Liver (tissue), 9 donors: ENCODE data around the gene VSIR. TPM values are rescaled to one million over a fixed set of nuclear protein-coding genes. Genes with fewer than 3 reads are reported as not detected.

ENCODE experiments used
- DNase-seq: peaks from one replicate; pipeline ENCODE4 v3.0.0-alpha.2; 2017; ENCODE audit warnings: low spot score
- H3K27ac ChIP-seq, 2 donors: one replicate each; pipeline ENCODE4 v1.7.0; 2013; ENCODE audit warnings: inconsistent platforms in 2 of 2, low read length in 2 of 2, control low read depth in 1 of 2, low read depth in 1 of 2, mild to moderate bottlenecking in 1 of 2
- H3K27me3 ChIP-seq, 4 donors: one replicate each; pipeline versions ENCODE4 v1.6.1 to v1.7.0; 2013; ENCODE audit warnings: low read length in 3 of 4, inconsistent platforms in 1 of 4, mild to moderate bottlenecking in 1 of 4, moderate library complexity in 1 of 4; ENCODE audit not compliant: control insufficient read depth in 4 of 4, insufficient read depth in 4 of 4
- H3K36me3 ChIP-seq, 4 donors: one replicate each; pipeline versions ENCODE4 v1.6.1 to v1.7.0; 2013; ENCODE audit warnings: low read length in 3 of 4, mild to moderate bottlenecking in 3 of 4, low read depth in 1 of 4, moderate library complexity in 1 of 4; ENCODE audit not compliant: control insufficient read depth in 4 of 4, insufficient read depth in 3 of 4
- H3K4me1 ChIP-seq, 4 donors: one replicate each; pipeline versions ENCODE4 v1.6.1 to v1.7.0; 2013; ENCODE audit warnings: low read length in 3 of 4, mild to moderate bottlenecking in 3 of 4, moderate library complexity in 1 of 4; ENCODE audit not compliant: control insufficient read depth in 4 of 4, insufficient read depth in 4 of 4
- H3K4me3 ChIP-seq, 3 donors: one replicate each; pipeline versions ENCODE4 v1.6.1 to v1.7.0; 2013; ENCODE audit warnings: low read length in 3 of 3, control low read depth in 1 of 3, low read depth in 1 of 3, mild to moderate bottlenecking in 1 of 3
- H3K9ac ChIP-seq, 2 donors: one replicate each; pipeline ENCODE4 v1.7.0; 2013; ENCODE audit warnings: low read length in 2 of 2, mild to moderate bottlenecking in 2 of 2, moderate library complexity in 2 of 2, control low read depth in 1 of 2, low read depth in 1 of 2
- H3K9me3 ChIP-seq, 4 donors: one replicate each; pipeline versions ENCODE4 v1.6.1 to v1.7.0; 2013; ENCODE audit warnings: low read length in 3 of 4; ENCODE audit not compliant: control insufficient read depth in 4 of 4
- CTCF ChIP-seq: fragments of 150-350 bp; IDR thresholded peaks from 2 replicates; pipeline ENCODE4 v1.5.1; 2017; ENCODE audit warnings: improper control_type of control experiment, low read depth, low read length; ENCODE audit not compliant: missing input control
- FOXA1 ChIP-seq: IDR thresholded peaks from 2 replicates; pipeline ENCODE4 v1.6.1; 2016; ENCODE audit warnings: antibody characterized with exemption
- FOXA2 ChIP-seq: IDR thresholded peaks from 2 replicates; pipeline ENCODE4 v1.6.1; 2016; ENCODE audit warnings: antibody characterized with exemption
- GABPA ChIP-seq, 2 donors: IDR thresholded peaks in 1 of 2; conservative IDR thresholded peaks in 1 of 2; 2 replicates each; pipeline ENCODE4 v1.6.1; 2016; ENCODE audit warnings: antibody characterized with exemption in 2 of 2, mild to moderate bottlenecking in 1 of 2, moderate library complexity in 1 of 2
- HNF4A ChIP-seq, 2 donors: conservative IDR thresholded peaks; 2 replicates each; pipeline ENCODE4 v1.6.1; 2016; ENCODE audit warnings: antibody characterized with exemption in 2 of 2, mild to moderate bottlenecking in 2 of 2
- HNF4G ChIP-seq: IDR thresholded peaks from 2 replicates; pipeline ENCODE4 v1.6.1; 2016; ENCODE audit warnings: antibody characterized with exemption
- MAX ChIP-seq: IDR thresholded peaks from 2 replicates; pipeline ENCODE4 v1.6.1; 2016; ENCODE audit warnings: antibody characterized with exemption
- NR2F2 ChIP-seq: IDR thresholded peaks from 2 replicates; pipeline ENCODE4 v1.6.1; 2016; ENCODE audit warnings: antibody characterized with exemption
- RAD21 ChIP-seq, 2 donors: IDR thresholded peaks; 2 replicates each; pipeline ENCODE4 v1.6.1; 2016; ENCODE audit warnings: antibody characterized with exemption in 2 of 2, mild to moderate bottlenecking in 2 of 2
- REST ChIP-seq: IDR thresholded peaks from 2 replicates; pipeline ENCODE4 v1.6.1; 2016; ENCODE audit warnings: antibody characterized with exemption, mild to moderate bottlenecking
- SP1 ChIP-seq: IDR thresholded peaks from 2 replicates; pipeline ENCODE4 v1.6.1; 2018; ENCODE audit warnings: antibody characterized with exemption, mild to moderate bottlenecking
- TAF1 ChIP-seq: conservative IDR thresholded peaks from 2 replicates; pipeline ENCODE4 v1.6.1; 2016; ENCODE audit warnings: antibody characterized with exemption, mild to moderate bottlenecking
- YY1 ChIP-seq: IDR thresholded peaks from 2 replicates; pipeline ENCODE4 v1.6.1; 2016; ENCODE audit warnings: antibody characterized with exemption, mild to moderate bottlenecking
- ZBTB33 ChIP-seq: IDR thresholded peaks from 2 replicates; pipeline ENCODE4 v1.6.1; 2016; ENCODE audit warnings: antibody characterized with exemption
- WGBS: extraction: QIAGEN DNeasy Blood & Tissue Kit; methylation state at CpG from one replicate; pipeline ENCODE4 v1.1.7; 2013; 5-methylcytosine and 5-hydroxymethylcytosine counted together
- polyA plus RNA-seq, 2 donors: library from polyadenylated mRNA; stranded (reverse) in 1 of 2; unstranded in 1 of 2; fragments of 200-250 nt in 1 of 2; fragments of >200 nt in 1 of 2; fragmentation: Nextera tagmentation in 1 of 2; extraction: Ambion mirVana in 1 of 2; gene quantifications; one replicate each; pipeline versions ENCODE4 v1.2.1 to v1.2.3, GENCODE V29; 2013 to 2015
- total RNA-seq, 2 donors: library from RNA; depleted of rRNA; stranded (reverse); fragments of >200 nt; gene quantifications; one replicate each; pipeline ENCODE4 v1.2.3, GENCODE V29; 2014
- donor health status: healthy.
- donor health status: healthy.
- donor health status: healthy.
- donor health status: healthy.
- donor health status: healthy.

The VSIR gene
- total and polyA plus RNA-seq, 4 donors = 7.2 to 12.2 (median 10.8) TPM

GRCh38 chr10:71701496-71702132 is 71.7 kb downstream of the VSIR start:
- no peak overlapping the region for H3K27ac ChIP-seq

GRCh38 chr10:71700731-71701368 is 72.5 kb downstream of the VSIR start:
- no peak overlapping the region for H3K9ac ChIP-seq

More at GRCh38 chr10:71701496-71702132, 71.7 kb downstream of the VSIR start:
- no peaks in the 10 kb centered on the region for H3K9me3 ChIP-seq
- no peak overlapping the region for H3K9ac ChIP-seq
- no peak overlapping the region for H3K4me3 ChIP-seq
- DNase-seq = no peak
- H3K4me1 ChIP-seq = no peaks in the 10 kb centered on the region
- no peak for TF ChIP-seq HNF4A (conservative IDR thresholded peaks at IDR 0.05)
- no peak for TF ChIP-seq YY1
- no peak for TF ChIP-seq GABPA (IDR thresholded peaks at IDR 0.05 in 1 of 2, conservative IDR thresholded peaks at IDR 0.05 in 1 of 2)
- 83% methylated on average over 11 of the region's 11 CpGs for WGBS
- no peaks in the 10 kb centered on the region for H3K36me3 ChIP-seq
- H3K27me3 ChIP-seq = no peaks in the 10 kb centered on the region

GRCh38 chr10:71698737-71699136 is 74.6 kb downstream of the VSIR start:
- no peaks in the 10 kb centered on the region for H3K4me1 ChIP-seq
- H3K27ac ChIP-seq = no peak overlapping the region
- TF ChIP-seq TAF1 (no peak), FOXA2 (no peak), RAD21 (IDR thresholded peaks at IDR 0.05) (no peak), MAX (no peak), SP1 (no peak), REST (no peak), ZBTB33 (no peak), NR2F2 (no peak), HNF4A (conservative IDR thresholded peaks at IDR 0.05) (no peak), HNF4G (no peak)

More at GRCh38 chr10:71700731-71701368, 72.5 kb downstream of the VSIR start:
- WGBS = 95% methylated on average over 11 of the region's 11 CpGs
- Histone ChIP-seq H3K4me1 (no peaks in the 10 kb centered on the region), H3K27me3 (no peaks in the 10 kb centered on the region), H3K9me3 (no peaks in the 10 kb centered on the region), H3K4me3 (no peak overlapping the region), H3K27ac (no peak overlapping the region), H3K36me3 (no peaks in the 10 kb centered on the region)
- no peak for DNase-seq
- TF ChIP-seq CTCF = no peak
- TF ChIP-seq MAX = no peak
- no peak for TF ChIP-seq FOXA1

More at GRCh38 chr10:71698737-71699136, 74.6 kb downstream of the VSIR start:
- Histone ChIP-seq H3K9me3 (no peaks in the 10 kb centered on the region), H3K4me3 (no peak overlapping the region), H3K36me3 (no peaks in the 10 kb centered on the region), H3K9ac (no peak overlapping the region), H3K27me3 (no peaks in the 10 kb centered on the region)
- WGBS = 87% methylated on average over 5 of the region's 5 CpGs
- no peak for DNase-seq
